Peyer's patch (tissue), 4 donors: Measurements from ENCODE around the gene ATF6. TPM values are rescaled to one million over a fixed set of nuclear protein-coding genes. Genes with fewer than 3 reads are reported as not detected.

ENCODE experiments used
- DNase-seq, 3 donors: peaks; one replicate each; pipeline ENCODE4 v3.0.0-alpha.2; 2017 to 2019
- H3K27ac ChIP-seq, 4 donors: fragments of 200-600 bp; sonication (generic); one replicate each; pipeline ENCODE4 v1.5.1; 2016 to 2019
- H3K27me3 ChIP-seq, 2 donors: fragments of 200-600 bp; sonication (generic); one replicate each; pipeline ENCODE4 v1.5.1; 2019
- H3K36me3 ChIP-seq, 3 donors: fragments of 200-600 bp; sonication (generic); one replicate each; pipeline ENCODE4 v1.5.1; 2016 to 2019
- H3K4me1 ChIP-seq, 4 donors: fragments of 200-600 bp; sonication (generic); one replicate each; pipeline ENCODE4 v1.5.1; 2016 to 2019
- H3K4me3 ChIP-seq, 4 donors: fragments of 200-600 bp; sonication (generic); 1 replicate in 3 of 4; 2 replicates in 1 of 4; pipeline ENCODE4 v1.5.1; 2016 to 2019; ENCODE audit warnings: mild to moderate bottlenecking in 1 of 4
- H3K9me3 ChIP-seq, 4 donors: fragments of 200-600 bp; sonication (generic); one replicate each; pipeline ENCODE4 v1.5.1; 2016 to 2019; ENCODE audit warnings: mild to moderate bottlenecking in 1 of 4
- POLR2A ChIP-seq, 2 donors: fragments of 450-650 bp; IDR thresholded peaks; one replicate each; pipeline ENCODE4 v1.5.1; 2017; ENCODE audit warnings: antibody characterized with exemption in 2 of 2, mild to moderate bottlenecking in 2 of 2, moderate library complexity in 2 of 2
- total RNA-seq, 4 donors: library from RNA; depleted of rRNA; stranded (reverse); fragments of >200 nt; gene quantifications; one replicate each; pipeline ENCODE4 v1.1.0, GENCODE V29; 2016
- TF ChIP-seq, protein P1 (sequence below), 6 experiments: fragments of 450-650 bp in 4 of 6; fragments of 200-600 bp in 2 of 6; sonication (generic) in 1 of 6; IDR thresholded peaks; one replicate each; pipeline ENCODE4 v1.5.1; 2017 to 2019; ENCODE audit warnings: antibody characterized with exemption in 6 of 6, mild to moderate bottlenecking in 3 of 6, moderate library complexity in 1 of 6

ATF6 gene
- total RNA-seq, 4 donors from 2014 or later: 15.5 to 21.4 (median 20.8) TPM

DNA sequence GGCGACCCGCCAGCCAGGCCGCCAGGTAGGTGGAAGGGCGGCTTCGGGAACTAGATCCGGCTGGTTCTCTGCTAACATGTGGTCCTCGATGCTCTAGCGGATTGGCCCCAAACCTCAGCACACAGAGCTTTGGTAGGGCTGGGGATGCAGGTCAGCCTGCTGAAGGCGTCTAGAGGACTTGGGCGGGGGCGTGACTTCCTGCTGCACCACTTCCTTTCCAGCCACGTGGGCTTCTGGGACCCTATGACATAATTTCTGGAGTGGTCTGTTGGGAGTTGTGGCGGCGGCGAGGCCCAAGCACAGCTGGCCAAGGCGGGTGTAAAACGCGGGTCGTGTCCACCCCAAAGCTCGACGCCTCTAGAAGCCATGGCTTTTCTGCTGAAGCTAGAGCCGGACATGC lies 124.5 kb downstream of the ATF6 start:
- DNase-seq: no peak
- H3K36me3 ChIP-seq: peaks cover 0 to 14% (median 0%) of the 10 kb centered on the region in 3 donors
- H3K4me3 ChIP-seq: no peak overlapping the region
- TF ChIP-seq, protein P1, sequence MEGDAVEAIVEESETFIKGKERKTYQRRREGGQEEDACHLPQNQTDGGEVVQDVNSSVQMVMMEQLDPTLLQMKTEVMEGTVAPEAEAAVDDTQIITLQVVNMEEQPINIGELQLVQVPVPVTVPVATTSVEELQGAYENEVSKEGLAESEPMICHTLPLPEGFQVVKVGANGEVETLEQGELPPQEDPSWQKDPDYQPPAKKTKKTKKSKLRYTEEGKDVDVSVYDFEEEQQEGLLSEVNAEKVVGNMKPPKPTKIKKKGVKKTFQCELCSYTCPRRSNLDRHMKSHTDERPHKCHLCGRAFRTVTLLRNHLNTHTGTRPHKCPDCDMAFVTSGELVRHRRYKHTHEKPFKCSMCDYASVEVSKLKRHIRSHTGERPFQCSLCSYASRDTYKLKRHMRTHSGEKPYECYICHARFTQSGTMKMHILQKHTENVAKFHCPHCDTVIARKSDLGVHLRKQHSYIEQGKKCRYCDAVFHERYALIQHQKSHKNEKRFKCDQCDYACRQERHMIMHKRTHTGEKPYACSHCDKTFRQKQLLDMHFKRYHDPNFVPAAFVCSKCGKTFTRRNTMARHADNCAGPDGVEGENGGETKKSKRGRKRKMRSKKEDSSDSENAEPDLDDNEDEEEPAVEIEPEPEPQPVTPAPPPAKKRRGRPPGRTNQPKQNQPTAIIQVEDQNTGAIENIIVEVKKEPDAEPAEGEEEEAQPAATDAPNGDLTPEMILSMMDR (IDR thresholded peaks at IDR 0.05): no peak
- TF ChIP-seq POLR2A (IDR thresholded peaks at IDR 0.05): no peak
- no peaks in the 10 kb centered on the region for H3K27me3 ChIP-seq
- H3K9me3 ChIP-seq: no peaks in the 10 kb centered on the region
- H3K27ac ChIP-seq: no peak overlapping the region
- H3K4me1 ChIP-seq: no peaks in the 10 kb centered on the region

DNA sequence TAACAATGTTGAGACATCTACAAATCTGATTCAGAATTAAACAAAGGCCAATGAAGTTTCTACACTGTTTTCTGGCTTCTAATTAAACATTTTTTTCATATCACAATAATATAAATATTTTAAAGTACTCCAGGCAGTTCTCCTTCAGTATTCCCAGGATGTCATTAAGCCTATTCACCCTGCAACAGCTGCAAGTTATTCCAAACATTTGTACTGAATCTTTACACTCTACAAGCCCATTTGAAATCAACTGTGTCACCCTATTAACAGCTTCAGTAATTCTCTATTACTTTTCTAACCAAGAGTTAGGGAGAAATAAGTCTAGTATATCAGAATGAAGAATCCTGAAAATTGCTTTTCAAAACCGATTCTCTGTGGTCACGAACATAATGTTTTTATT lies 133.0 kb downstream of the ATF6 start:
- Histone ChIP-seq H3K4me3 (no peak overlapping the region), H3K9me3 (no peaks in the 10 kb centered on the region), H3K27me3 (no peaks in the 10 kb centered on the region), H3K4me1 (no peaks in the 10 kb centered on the region), H3K27ac (no peak overlapping the region), H3K36me3 (no peaks in the 10 kb centered on the region)
- TF ChIP-seq, protein P1 (IDR thresholded peaks at IDR 0.05): no peak
- no peak for TF ChIP-seq POLR2A (IDR thresholded peaks at IDR 0.05)
- DNase-seq: no peak

DNA sequence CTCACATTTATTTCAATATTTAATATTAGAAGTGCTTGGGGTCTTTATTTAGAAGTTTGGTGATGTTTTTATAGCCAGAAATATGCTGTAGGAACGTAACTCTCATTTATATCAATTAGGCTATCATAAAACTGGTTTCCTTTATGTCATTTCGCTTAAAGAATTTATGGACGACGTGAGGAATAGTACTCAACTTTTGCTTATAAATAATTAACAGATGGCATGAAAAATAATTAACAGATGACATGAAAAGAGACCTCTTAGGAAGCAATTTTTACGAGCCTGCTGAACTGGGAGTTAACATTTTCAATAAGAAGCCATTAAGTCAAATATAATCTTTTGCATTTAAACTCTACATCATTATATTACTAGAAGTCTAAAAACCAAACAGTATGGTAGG lies 134.0 kb downstream of the ATF6 start:
- no peak for DNase-seq
- Histone ChIP-seq H3K4me1 (no peaks in the 10 kb centered on the region), H3K27ac (no peak overlapping the region), H3K9me3 (no peaks in the 10 kb centered on the region), H3K36me3 (no peaks in the 10 kb centered on the region), H3K4me3 (no peak overlapping the region), H3K27me3 (no peaks in the 10 kb centered on the region)
- TF ChIP-seq, protein P1 (IDR thresholded peaks at IDR 0.05): no peak
- TF ChIP-seq POLR2A (IDR thresholded peaks at IDR 0.05): no peak

DNA sequence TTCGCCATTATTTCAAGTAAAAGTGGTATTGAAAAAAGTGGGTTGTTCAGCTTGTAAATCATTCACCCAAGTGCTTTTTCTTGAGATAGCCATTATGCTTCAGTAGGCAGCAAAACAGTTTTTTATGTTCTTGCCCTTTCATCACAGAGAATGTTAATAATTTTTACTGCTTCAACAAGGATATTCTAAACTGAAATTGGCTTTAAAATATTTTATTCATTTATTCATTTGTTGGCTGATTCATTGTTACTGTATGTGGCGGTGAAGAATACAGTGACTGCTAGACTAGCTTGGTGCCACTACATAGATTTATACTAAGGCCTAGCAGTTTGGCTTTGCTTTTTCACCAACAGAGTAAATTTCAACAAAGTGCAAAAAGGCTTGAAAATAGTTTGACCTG lies 136.1 kb downstream of the ATF6 start:
- TF ChIP-seq POLR2A (IDR thresholded peaks at IDR 0.05): no peak
- TF ChIP-seq, protein P1 (IDR thresholded peaks at IDR 0.05): no peak

DNA sequence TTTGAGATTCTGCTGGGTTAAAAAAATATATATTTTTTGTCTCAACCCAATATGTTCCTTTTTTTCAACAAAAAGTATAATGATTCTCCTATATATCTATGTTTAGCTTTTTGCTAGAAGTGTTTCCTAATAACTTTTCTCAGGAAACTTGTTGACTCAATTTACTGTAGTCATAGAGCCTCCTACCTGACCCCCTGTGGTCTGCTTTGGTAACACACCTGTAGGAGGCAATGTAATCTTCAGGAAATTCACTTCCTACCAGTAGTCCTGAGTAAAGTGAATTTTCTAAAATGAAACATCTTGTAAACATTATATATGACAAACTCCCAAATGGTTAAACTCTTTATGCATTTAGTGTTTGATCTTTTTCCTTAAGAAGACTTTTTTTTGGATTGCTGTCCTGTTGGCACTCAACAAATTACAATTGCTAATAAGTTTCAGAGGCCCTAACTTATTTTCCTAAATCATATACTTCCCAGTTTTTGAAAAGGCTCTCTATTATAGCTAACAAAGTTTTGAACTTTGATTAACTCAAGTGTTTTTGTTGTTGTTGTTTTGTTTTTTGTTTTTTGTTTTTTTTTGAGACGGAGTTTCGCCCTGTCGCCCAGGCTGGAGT lies 139.3 kb downstream of the ATF6 start:
- H3K27me3 ChIP-seq: no peaks in the 10 kb centered on the region
- no peak overlapping the region for H3K4me3 ChIP-seq
- TF ChIP-seq, protein P1 (IDR thresholded peaks at IDR 0.05): peak in 5 of 6 experiments; percentile 51 to 62 (median 52)
- no peak for TF ChIP-seq POLR2A (IDR thresholded peaks at IDR 0.05)
- no peaks in the 10 kb centered on the region for H3K9me3 ChIP-seq
- peak in 1 of 3 donors; percentile 54 for DNase-seq
- no peak overlapping the region for H3K27ac ChIP-seq
- no peaks in the 10 kb centered on the region for H3K36me3 ChIP-seq
- H3K4me1 ChIP-seq: no peaks in the 10 kb centered on the region

More for the DNA sequence above, 136.1 kb downstream of the ATF6 start:
- no peak for DNase-seq
- no peaks in the 10 kb centered on the region for H3K36me3 ChIP-seq
- no peaks in the 10 kb centered on the region for H3K27me3 ChIP-seq
- H3K27ac ChIP-seq: no peak overlapping the region
- H3K4me3 ChIP-seq: no peak overlapping the region
- H3K4me1 ChIP-seq: no peaks in the 10 kb centered on the region
- no peaks in the 10 kb centered on the region for H3K9me3 ChIP-seq
